Retinal pigment epithelial cell (primary cell): ENCODE data around the gene PRKAR1A.
A peak's percentile ranks its signal among the peaks of the same experiment; 100 is the strongest.

Source experiments
- DNase-seq: peaks from one replicate; pipeline ENCODE4 v3.0.0-alpha.2; 2010; ENCODE audit warnings: low read depth
- H3K4me3 ChIP-seq: 2 replicates; pipeline ENCODE4 v1.5.1; 2011; ENCODE audit warnings: mild to moderate bottlenecking, low read length, control low read depth, moderate library complexity
- TF ChIP-seq, protein P1 (sequence below): conservative IDR thresholded peaks from 2 replicates; pipeline ENCODE4 v1.5.1; 2011; ENCODE audit warnings: low read depth, low read length, control low read depth, inconsistent platforms

Gene PRKAR1A

DNA sequence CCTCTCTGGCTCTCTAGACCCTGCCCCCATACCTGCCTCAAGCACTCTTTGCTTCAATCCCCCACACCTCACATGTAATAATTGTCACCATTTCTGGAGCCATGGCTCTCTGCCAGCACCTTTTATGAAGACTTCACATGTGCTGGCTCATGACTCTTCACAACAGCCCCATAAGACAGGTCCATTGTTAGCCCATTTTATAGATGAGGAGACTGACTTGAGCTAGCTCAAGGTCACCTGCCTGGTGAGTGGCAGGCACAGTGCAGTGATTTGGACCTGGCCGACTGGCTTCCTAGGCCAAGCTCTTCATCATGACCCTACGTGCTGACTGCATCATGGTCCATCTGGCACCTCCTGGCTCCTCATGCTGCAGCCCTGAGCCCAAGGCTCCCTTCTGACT lies 63.9 kb downstream of the PRKAR1A start:
- no peak overlapping the region for H3K4me3 ChIP-seq
- TF ChIP-seq, protein P1, sequence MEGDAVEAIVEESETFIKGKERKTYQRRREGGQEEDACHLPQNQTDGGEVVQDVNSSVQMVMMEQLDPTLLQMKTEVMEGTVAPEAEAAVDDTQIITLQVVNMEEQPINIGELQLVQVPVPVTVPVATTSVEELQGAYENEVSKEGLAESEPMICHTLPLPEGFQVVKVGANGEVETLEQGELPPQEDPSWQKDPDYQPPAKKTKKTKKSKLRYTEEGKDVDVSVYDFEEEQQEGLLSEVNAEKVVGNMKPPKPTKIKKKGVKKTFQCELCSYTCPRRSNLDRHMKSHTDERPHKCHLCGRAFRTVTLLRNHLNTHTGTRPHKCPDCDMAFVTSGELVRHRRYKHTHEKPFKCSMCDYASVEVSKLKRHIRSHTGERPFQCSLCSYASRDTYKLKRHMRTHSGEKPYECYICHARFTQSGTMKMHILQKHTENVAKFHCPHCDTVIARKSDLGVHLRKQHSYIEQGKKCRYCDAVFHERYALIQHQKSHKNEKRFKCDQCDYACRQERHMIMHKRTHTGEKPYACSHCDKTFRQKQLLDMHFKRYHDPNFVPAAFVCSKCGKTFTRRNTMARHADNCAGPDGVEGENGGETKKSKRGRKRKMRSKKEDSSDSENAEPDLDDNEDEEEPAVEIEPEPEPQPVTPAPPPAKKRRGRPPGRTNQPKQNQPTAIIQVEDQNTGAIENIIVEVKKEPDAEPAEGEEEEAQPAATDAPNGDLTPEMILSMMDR = no peak
- no peak for DNase-seq

DNA sequence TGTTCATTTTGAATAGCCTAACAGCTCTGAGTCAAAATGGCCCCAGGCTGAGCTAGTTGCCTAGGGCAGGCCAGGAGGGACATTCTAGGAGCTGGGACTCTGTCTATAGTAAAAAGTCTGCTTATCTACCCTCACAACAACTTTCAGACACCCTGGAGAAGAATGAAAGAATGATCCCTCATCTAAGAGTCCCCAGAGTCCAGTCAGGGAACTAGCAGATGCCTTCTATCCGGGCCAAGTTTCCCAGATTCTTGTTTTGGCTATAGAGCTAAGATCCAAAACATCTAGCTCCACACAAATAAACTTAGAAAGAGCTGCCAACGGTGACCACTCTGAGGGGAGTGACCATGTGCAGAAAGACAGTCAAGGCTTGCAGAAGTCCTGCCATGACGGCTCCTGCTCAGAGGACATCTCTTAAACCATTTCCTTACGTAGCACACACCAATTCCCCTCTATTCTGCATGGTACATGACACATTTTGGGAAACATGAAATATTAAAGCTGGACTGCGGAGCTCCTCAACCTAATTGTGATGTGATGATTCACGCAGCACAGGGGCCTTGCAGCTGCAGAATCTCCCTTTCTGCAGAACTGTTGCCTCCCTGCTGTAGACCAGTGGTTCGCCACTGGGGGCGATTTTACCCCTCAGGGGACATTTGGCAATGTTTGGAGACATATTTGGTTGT lies 64.7 kb downstream of the PRKAR1A start:
- TF ChIP-seq, protein P1 = no peak
- H3K4me3 ChIP-seq = no peak overlapping the region
- DNase-seq = no peak

DNA sequence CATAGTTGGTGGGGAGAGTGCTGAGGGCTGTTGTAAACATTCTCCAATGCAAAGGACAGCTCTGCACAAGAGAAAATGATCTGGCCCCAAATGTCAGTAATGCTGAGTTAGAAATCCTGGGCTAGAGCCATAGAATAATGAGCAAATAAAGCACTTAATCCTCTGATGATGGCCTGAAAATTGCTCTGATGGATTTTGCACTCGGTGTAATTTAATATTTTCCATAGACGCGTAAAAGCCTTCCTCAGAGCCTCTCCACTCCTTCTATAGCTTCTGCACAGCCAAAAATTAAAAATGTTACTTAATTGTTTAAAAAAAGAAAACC lies 65.2 kb downstream of the PRKAR1A start:
- H3K4me3 ChIP-seq = no peak overlapping the region
- no peak for DNase-seq

DNA sequence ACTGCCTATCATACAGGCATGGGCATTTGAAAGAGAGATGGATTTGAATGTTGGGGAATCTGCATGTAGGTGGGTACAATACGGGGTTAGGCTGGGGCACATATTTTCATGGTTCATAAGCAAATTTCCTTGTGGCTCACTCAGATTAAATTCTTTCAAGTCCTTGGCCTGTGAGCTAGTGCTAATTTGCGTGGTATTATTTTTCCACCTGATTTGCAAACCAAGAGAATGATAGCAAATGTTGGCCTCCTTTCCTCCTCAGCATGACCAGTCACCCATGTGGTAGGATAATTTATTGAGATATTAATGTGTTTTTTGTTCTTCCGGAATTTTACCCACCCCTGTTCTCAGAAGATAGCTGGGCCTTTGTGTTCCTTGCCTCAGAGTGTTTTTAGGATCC lies 66.0 kb downstream of the PRKAR1A start:
- H3K4me3 ChIP-seq = no peak overlapping the region
- TF ChIP-seq, protein P1 = no peak
- no peak for DNase-seq

More for the DNA sequence above, 65.2 kb downstream of the PRKAR1A start:
- TF ChIP-seq, protein P1 = no peak

DNA sequence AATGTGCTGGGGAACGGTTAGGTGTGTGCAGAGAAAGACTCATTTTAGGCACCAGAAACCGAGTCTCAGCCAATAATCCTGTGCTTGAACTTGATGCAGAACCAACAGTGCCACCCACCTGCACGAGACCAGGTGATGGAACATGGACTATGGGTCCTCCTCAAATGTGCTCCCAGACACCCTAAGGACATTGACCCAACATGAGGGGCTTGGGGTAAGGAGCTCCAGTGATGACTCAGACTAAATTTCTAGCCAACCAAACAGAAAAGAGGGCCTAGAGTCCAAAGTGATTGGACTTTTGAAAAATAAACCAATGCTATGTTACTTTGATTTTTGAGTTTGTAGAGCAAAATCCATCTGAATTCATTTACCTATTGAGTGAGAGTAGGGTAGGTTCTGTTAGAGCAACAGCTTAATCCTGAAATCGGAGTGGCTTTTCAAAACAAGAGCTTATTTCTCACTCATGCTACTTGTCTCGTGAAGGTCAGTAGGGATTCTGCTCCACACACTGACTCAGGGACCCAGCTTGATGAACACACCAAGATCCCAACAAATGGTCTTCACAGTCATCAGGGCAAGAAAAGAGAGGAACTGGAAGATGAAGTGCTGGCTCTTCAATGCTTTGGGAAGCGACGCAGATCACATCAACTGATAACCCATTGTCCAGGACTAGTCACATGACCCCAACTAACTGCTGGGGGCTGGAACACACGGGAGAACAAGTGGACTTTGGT lies 67.1 kb downstream of the PRKAR1A start:
- DNase-seq = no peak
- no peak overlapping the region for H3K4me3 ChIP-seq
- TF ChIP-seq, protein P1 = no peak

DNA sequence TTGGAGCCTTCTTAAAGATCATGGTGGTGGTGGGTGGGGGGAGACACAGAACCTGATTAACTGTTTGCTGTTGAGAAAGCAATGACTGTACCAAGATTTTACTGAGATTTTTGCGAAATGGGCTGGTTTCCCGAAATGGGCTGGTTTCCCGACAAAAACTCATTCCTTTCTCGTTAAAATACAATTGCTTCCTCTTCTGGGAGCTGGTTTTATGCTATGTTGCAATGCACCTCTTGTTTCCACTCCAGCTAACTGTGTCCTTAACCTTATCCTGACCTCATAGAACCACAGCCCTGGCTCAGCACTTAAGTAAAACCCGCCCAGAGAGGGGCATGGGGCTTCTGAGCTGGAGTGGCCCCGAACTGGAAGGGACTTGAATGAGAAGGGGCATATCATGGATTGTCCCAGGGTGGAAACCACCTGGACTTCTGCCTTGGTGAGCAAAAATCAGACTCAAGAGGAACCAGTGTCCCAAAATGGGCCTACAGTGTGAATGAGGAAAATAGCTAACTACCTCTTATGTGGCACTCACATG lies 68.1 kb downstream of the PRKAR1A start:
- H3K4me3 ChIP-seq = no peak overlapping the region
- peak; percentile 60 for DNase-seq
- TF ChIP-seq, protein P1 = no peak
